ENCODE results near the gene IFITM1.

IFITM1 gene

GRCh38 chr11:356610-357009 lies 42.8 kb downstream of the IFITM1 start:
- Histone ChIP-seq H3K36me3 (replicated peaks) (no peaks in the 10 kb centered on the region), H3K27me3 (replicated peaks) (no peaks in the 10 kb centered on the region), H3K27ac (no peak overlapping the region), H3K4me3 (ENCODE audit: low read depth, low read length) (no peak overlapping the region)
- DNase-seq, result no peak
- TF ChIP-seq CTCF (IDR thresholded peaks at IDR 0.05; ENCODE audit: low read depth, low read length, missing control alignments), result no peak
- in situ Hi-C loops (cut with HindIII; ENCODE audit: low pct_ligation_motif_present, low sequenced_read_pairs), result no loop called here

GRCh38 chr11:357582-357981 lies 43.7 kb downstream of the IFITM1 start:
- no peak for TF ChIP-seq CTCF (IDR thresholded peaks at IDR 0.05; ENCODE audit: low read depth, low read length, missing control alignments)

GRCh38 chr11:358129-358800 lies 44.4 kb downstream of the IFITM1 start:
- in situ Hi-C loops (cut with HindIII; ENCODE audit: low pct_ligation_motif_present, low sequenced_read_pairs), result no loop called here
- no peak overlapping the region for H3K27ac ChIP-seq
- no peak for TF ChIP-seq CTCF (IDR thresholded peaks at IDR 0.05; ENCODE audit: low read depth, low read length, missing control alignments)
- no peak for DNase-seq
- H3K4me3 ChIP-seq (ENCODE audit: low read depth, low read length), result no peak overlapping the region
- H3K36me3 ChIP-seq (replicated peaks), result no peaks in the 10 kb centered on the region
- H3K27me3 ChIP-seq (replicated peaks), result no peaks in the 10 kb centered on the region

More at GRCh38 chr11:357582-357981, 43.7 kb downstream of the IFITM1 start:
- H3K4me3 ChIP-seq (ENCODE audit: low read depth, low read length), result no peak overlapping the region
- no peak overlapping the region for H3K27ac ChIP-seq
- no peaks in the 10 kb centered on the region for H3K36me3 ChIP-seq (replicated peaks)
- in situ Hi-C loops (cut with HindIII; ENCODE audit: low pct_ligation_motif_present, low sequenced_read_pairs), result no loop called here
- no peaks in the 10 kb centered on the region for H3K27me3 ChIP-seq (replicated peaks)
- no peak for DNase-seq

- Histone ChIP-seq H3K4me3 (ENCODE audit: low read depth, low read length) (no peak overlapping the region), H3K27ac (no peak overlapping the region), H3K36me3 (replicated peaks) (no peaks in the 10 kb centered on the region), H3K27me3 (replicated peaks) (no peaks in the 10 kb centered on the region)
- TF ChIP-seq CTCF (IDR thresholded peaks at IDR 0.05; ENCODE audit: low read depth, low read length, missing control alignments), result no peak
- in situ Hi-C loops (cut with HindIII; ENCODE audit: low pct_ligation_motif_present, low sequenced_read_pairs), result no loop called here
- DNase-seq, result no peak
These were observed 45.4 kb downstream of the IFITM1 start for GRCh38 chr11:359181-359714.

- H3K27ac ChIP-seq, result no peak overlapping the region
- in situ Hi-C loops (cut with HindIII; ENCODE audit: low pct_ligation_motif_present, low sequenced_read_pairs), result no loop called here
- DNase-seq, result no peak
- H3K27me3 ChIP-seq (replicated peaks), result peaks cover 3% of the 10 kb centered on the region
- no peak for TF ChIP-seq CTCF (IDR thresholded peaks at IDR 0.05; ENCODE audit: low read depth, low read length, missing control alignments)
- H3K4me3 ChIP-seq (ENCODE audit: low read depth, low read length), result no peak overlapping the region
- no peaks in the 10 kb centered on the region for H3K36me3 ChIP-seq (replicated peaks)
These were observed 46.8 kb downstream of the IFITM1 start for GRCh38 chr11:360326-361280.
